ENCODE measurements around the gene PROX2. TPM values are rescaled to one million over a fixed set of nuclear protein-coding genes. Genes with fewer than 3 reads are reported as not detected.

The PROX2 gene
- total and polyA plus RNA-seq, 12 donors = 0.08 TPM; not detected in 11

GRCh38 chr14:74834692-74835392 is 41.1 kb downstream of the PROX2 start:
- Histone ChIP-seq H3K4me1 (replicated peaks in 1 of 2) (peaks cover 4 to 20% of the 10 kb centered on the region in 2 donors), H3K36me3 (replicated peaks in 1 of 2) (peaks cover 0 to 9% of the 10 kb centered on the region in 2 donors), H3K27me3 (no peaks in the 10 kb centered on the region), H3K27ac (no peak overlapping the region), H3K4me3 (no peak overlapping the region), H3K9me3 (replicated peaks in 1 of 3) (no peaks in the 10 kb centered on the region)
- DNase-seq = no peak
- no peak for TF ChIP-seq CTCF (IDR thresholded peaks at IDR 0.05)
- no peak for TF ChIP-seq POLR2A (IDR thresholded peaks at IDR 0.05)
- WGBS, 4 donors = 77 to 94% (median 89%) methylated on average over 4 to 5 of the region's 5 CpGs
- intact Hi-C loops (cut with DNase I) = no loop called here

GRCh38 chr14:74832849-74833248 is 43.1 kb downstream of the PROX2 start:
- Histone ChIP-seq H3K9me3 (replicated peaks in 1 of 3) (no peaks in the 10 kb centered on the region), H3K27me3 (no peaks in the 10 kb centered on the region), H3K27ac (no peak overlapping the region), H3K4me3 (no peak overlapping the region), H3K4me1 (replicated peaks in 1 of 2) (peaks cover 4 to 18% of the 10 kb centered on the region in 2 donors), H3K36me3 (replicated peaks in 1 of 2) (peaks cover 0 to 16% of the 10 kb centered on the region in 2 donors)
- 95 to 98% (median 96%) methylated on average over 4 of the region's 4 CpGs for WGBS, 4 donors
- no peak for DNase-seq
- TF ChIP-seq POLR2A (IDR thresholded peaks at IDR 0.05) = no peak
- no peak for TF ChIP-seq CTCF (IDR thresholded peaks at IDR 0.05)
- intact Hi-C loops (cut with DNase I) = no loop called here

- Histone ChIP-seq H3K27ac (no peak overlapping the region), H3K36me3 (replicated peaks in 1 of 2) (peaks cover 0 to 16% of the 10 kb centered on the region in 2 donors), H3K9me3 (replicated peaks in 1 of 3) (no peaks in the 10 kb centered on the region), H3K4me1 (replicated peaks in 1 of 2) (no peaks in the 10 kb centered on the region), H3K4me3 (no peak overlapping the region), H3K27me3 (no peaks in the 10 kb centered on the region)
- TF ChIP-seq POLR2A (IDR thresholded peaks at IDR 0.05) = no peak
- TF ChIP-seq CTCF (IDR thresholded peaks at IDR 0.05) = no peak
- intact Hi-C loops (cut with DNase I) = no loop called here
- no peak for DNase-seq
- 87 to 93% (median 89%) methylated on average over 5 of the region's 5 CpGs for WGBS, 4 donors
Measured at GRCh38 chr14:74829251-74829650, 46.7 kb downstream of the PROX2 start.

GRCh38 chr14:74826574-74826973 is 49.4 kb downstream of the PROX2 start:
- DNase-seq = no peak
- Histone ChIP-seq H3K27ac (no peak overlapping the region), H3K9me3 (replicated peaks in 1 of 3) (no peaks in the 10 kb centered on the region), H3K36me3 (replicated peaks in 1 of 2) (peaks cover 0 to 22% of the 10 kb centered on the region in 2 donors), H3K4me1 (replicated peaks in 1 of 2) (no peaks in the 10 kb centered on the region), H3K4me3 (no peak overlapping the region), H3K27me3 (no peaks in the 10 kb centered on the region)
- no peak for TF ChIP-seq CTCF (IDR thresholded peaks at IDR 0.05)
- no peak for TF ChIP-seq POLR2A (IDR thresholded peaks at IDR 0.05)
- intact Hi-C loops (cut with DNase I) = no loop called here

Other genes starting within 250 kb of the PROX2 start
- gene AREL1, start 163.1 kb downstream of the PROX2 start, total RNA-seq = 10 to 100 TPM; 17.6 to 36.7 (median 31.6) TPM
- 10 to 100 TPM; 13.0 to 27.5 (median 13.4) TPM for gene AREL1, start 163.1 kb downstream of the PROX2 start, polyA plus RNA-seq
- gene FCF1, start 163.0 kb downstream of the PROX2 start, total RNA-seq = 10 to 100 TPM; 12.4 to 53.0 (median 40.3) TPM
- gene FCF1, start 163.0 kb downstream of the PROX2 start, polyA plus RNA-seq = 10 to 100 TPM in 1 of 3 donors, 1 to 10 TPM in 2; 2.9 to 61.4 (median 9.9) TPM
- gene YLPM1, start 112.8 kb downstream of the PROX2 start, total RNA-seq = 10 to 100 TPM; 27.9 to 58.6 (median 47.5) TPM
- gene YLPM1, start 112.8 kb downstream of the PROX2 start, polyA plus RNA-seq = 10 to 100 TPM; 24.0 to 51.1 (median 29.5) TPM
- 100 to 1,000 TPM in 8 of 9 donors, 10 to 100 TPM in 1; 60.6 to 205 (median 156) TPM for gene DLST, start 5.8 kb upstream of the PROX2 start, total RNA-seq
- gene DLST, start 5.8 kb upstream of the PROX2 start, polyA plus RNA-seq = 100 to 1,000 TPM in 1 of 3 donors, 10 to 100 TPM in 2; 42.0 to 137 (median 54.0) TPM
- 10 to 100 TPM in 1 of 9 donors, 1 to 10 TPM in 8; 2.0 to 23.9 (median 4.3) TPM for gene RPS6KL1, start 47.1 kb upstream of the PROX2 start, total RNA-seq
- gene RPS6KL1, start 47.1 kb upstream of the PROX2 start, polyA plus RNA-seq = 10 to 100 TPM in 2 of 3 donors, 1 to 10 TPM in 1; 3.9 to 28.2 (median 12.3) TPM
- gene PGF, start 79.5 kb upstream of the PROX2 start, total RNA-seq = 10 to 100 TPM in 3 of 9 donors, 1 to 10 TPM in 6; 1.7 to 12.7 (median 5.0) TPM
- 1 to 10 TPM; 1.7 to 5.1 (median 4.5) TPM for gene PGF, start 79.5 kb upstream of the PROX2 start, polyA plus RNA-seq
- 10 to 100 TPM; 20.6 to 90.9 (median 52.0) TPM for gene EIF2B2, start 126.8 kb upstream of the PROX2 start, total RNA-seq
- gene EIF2B2, start 126.8 kb upstream of the PROX2 start, polyA plus RNA-seq = 10 to 100 TPM; 23.4 to 90.2 (median 32.8) TPM
- gene MLH3, start 175.3 kb upstream of the PROX2 start, total RNA-seq = 10 to 100 TPM; 22.2 to 51.4 (median 27.7) TPM
- gene MLH3, start 175.3 kb upstream of the PROX2 start, polyA plus RNA-seq = 10 to 100 TPM; 25.6 to 47.9 (median 46.8) TPM
- 10 to 100 TPM; 11.5 to 36.5 (median 17.8) TPM for gene ACYP1, start 187.9 kb upstream of the PROX2 start, total RNA-seq
- gene ACYP1, start 187.9 kb upstream of the PROX2 start, polyA plus RNA-seq = 10 to 100 TPM; 23.2 to 73.0 (median 66.8) TPM
- gene ZC2HC1C, start 193.5 kb upstream of the PROX2 start, total RNA-seq = 1 to 10 TPM; 1.9 to 9.5 (median 5.3) TPM
- 10 to 100 TPM in 1 of 3 donors, 1 to 10 TPM in 2; 6.1 to 12.1 (median 6.8) TPM for gene ZC2HC1C, start 193.5 kb upstream of the PROX2 start, polyA plus RNA-seq

Measured in adrenal gland (tissue), 12 donors.